Peyer's patch (tissue), 4 donors: ENCODE data around the gene BPIFB6. TPM values are rescaled to one million over a fixed set of nuclear protein-coding genes. Genes with fewer than 3 reads are reported as not detected.

Experiments
- DNase-seq, 3 donors: peaks; one replicate each; pipeline ENCODE4 v3.0.0-alpha.2; 2017 to 2019
- H3K27ac ChIP-seq, 4 donors: fragments of 200-600 bp; sonication (generic); one replicate each; pipeline ENCODE4 v1.5.1; 2016 to 2019
- H3K27me3 ChIP-seq, 2 donors: fragments of 200-600 bp; sonication (generic); one replicate each; pipeline ENCODE4 v1.5.1; 2019
- H3K36me3 ChIP-seq, 3 donors: fragments of 200-600 bp; sonication (generic); one replicate each; pipeline ENCODE4 v1.5.1; 2016 to 2019
- H3K4me1 ChIP-seq, 4 donors: fragments of 200-600 bp; sonication (generic); one replicate each; pipeline ENCODE4 v1.5.1; 2016 to 2019
- H3K4me3 ChIP-seq, 4 donors: fragments of 200-600 bp; sonication (generic); 1 replicate in 3 of 4; 2 replicates in 1 of 4; pipeline ENCODE4 v1.5.1; 2016 to 2019; ENCODE audit warnings: mild to moderate bottlenecking in 1 of 4
- H3K9me3 ChIP-seq, 4 donors: fragments of 200-600 bp; sonication (generic); one replicate each; pipeline ENCODE4 v1.5.1; 2016 to 2019; ENCODE audit warnings: mild to moderate bottlenecking in 1 of 4
- CTCF ChIP-seq, 6 experiments: fragments of 450-650 bp in 4 of 6; fragments of 200-600 bp in 2 of 6; sonication (generic) in 1 of 6; IDR thresholded peaks; one replicate each; pipeline ENCODE4 v1.5.1; 2017 to 2019; ENCODE audit warnings: antibody characterized with exemption in 6 of 6, mild to moderate bottlenecking in 3 of 6, moderate library complexity in 1 of 6
- POLR2A ChIP-seq, 2 donors: fragments of 450-650 bp; IDR thresholded peaks; one replicate each; pipeline ENCODE4 v1.5.1; 2017; ENCODE audit warnings: antibody characterized with exemption in 2 of 2, mild to moderate bottlenecking in 2 of 2, moderate library complexity in 2 of 2
- total RNA-seq, 4 donors: library from RNA; depleted of rRNA; stranded (reverse); fragments of >200 nt; gene quantifications; one replicate each; pipeline ENCODE4 v1.1.0, GENCODE V29; 2016

The BPIFB6 gene
- total RNA-seq, 4 donors from 2014 or later: not detected

- Histone ChIP-seq H3K27me3 (no peaks in the 10 kb centered on the region), H3K4me3 (no peak overlapping the region), H3K4me1 (no peaks in the 10 kb centered on the region), H3K9me3 (no peaks in the 10 kb centered on the region), H3K27ac (no peak overlapping the region), H3K36me3 (no peaks in the 10 kb centered on the region)
- no peak for DNase-seq
- TF ChIP-seq POLR2A (IDR thresholded peaks at IDR 0.05) (no peak), CTCF (IDR thresholded peaks at IDR 0.05) (no peak)
Observed at GRCh38 chr20:33022694-33023438, 8.6 kb upstream of the BPIFB6 start.

- Histone ChIP-seq H3K9me3 (no peaks in the 10 kb centered on the region), H3K4me1 (no peaks in the 10 kb centered on the region), H3K27me3 (no peaks in the 10 kb centered on the region), H3K27ac (no peak overlapping the region), H3K4me3 (no peak overlapping the region), H3K36me3 (no peaks in the 10 kb centered on the region)
- TF ChIP-seq POLR2A (IDR thresholded peaks at IDR 0.05) (no peak), CTCF (IDR thresholded peaks at IDR 0.05) (no peak)
- no peak for DNase-seq
Observed at GRCh38 chr20:33023439-33024242, 7.8 kb upstream of the BPIFB6 start.

DNA sequence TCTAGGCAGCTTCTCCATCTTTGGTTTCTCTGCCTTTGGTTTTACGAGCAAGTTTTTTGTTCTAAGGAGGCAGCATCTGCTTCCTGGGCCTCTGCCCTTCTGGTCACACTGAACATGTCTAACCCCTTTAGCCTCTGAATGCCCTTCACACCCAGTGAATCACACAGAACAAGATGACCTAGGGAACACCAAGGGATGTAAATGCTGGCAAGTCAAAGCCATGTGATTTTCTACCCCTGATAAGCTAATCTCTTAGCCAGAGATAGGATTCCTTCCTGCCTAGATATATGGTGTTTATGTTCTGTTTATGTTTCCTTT, 7.2 kb upstream of the BPIFB6 start:
- H3K27ac ChIP-seq: no peak overlapping the region
- TF ChIP-seq CTCF (IDR thresholded peaks at IDR 0.05) (no peak), POLR2A (IDR thresholded peaks at IDR 0.05) (no peak)

DNA sequence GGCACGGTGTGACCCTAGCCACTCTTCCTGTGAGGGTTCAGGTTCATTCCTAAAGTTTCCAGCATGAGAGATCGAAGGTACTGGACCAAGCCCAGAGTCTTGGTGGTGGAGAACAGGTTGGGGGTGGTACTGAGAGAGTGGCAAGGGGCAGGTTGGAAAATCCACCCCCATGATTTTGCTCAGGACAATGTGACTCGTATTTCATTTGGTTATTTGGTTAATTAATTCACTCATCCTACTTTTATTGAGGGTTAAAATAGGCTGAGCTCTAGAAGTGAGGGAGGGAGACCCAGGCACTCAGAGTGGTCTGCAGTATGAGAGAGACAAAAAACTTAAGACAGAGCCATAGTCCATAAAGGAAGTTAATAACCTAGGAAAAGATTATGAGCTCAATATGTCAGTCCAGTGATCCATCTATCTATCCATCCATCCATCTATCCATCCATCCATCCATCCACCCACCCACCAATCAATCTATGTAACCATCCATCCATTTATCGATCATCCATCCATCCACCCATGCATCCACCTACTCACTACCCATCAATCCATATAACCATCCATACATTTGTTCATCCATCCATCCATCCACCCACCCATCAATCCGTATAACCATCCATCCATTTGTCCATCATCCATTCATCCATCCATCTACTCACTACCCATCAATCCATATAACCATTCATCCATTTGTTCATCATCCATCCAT, 6.7 kb upstream of the BPIFB6 start:
- no peaks in the 10 kb centered on the region for H3K36me3 ChIP-seq
- no peaks in the 10 kb centered on the region for H3K27me3 ChIP-seq
- no peaks in the 10 kb centered on the region for H3K4me1 ChIP-seq
- H3K9me3 ChIP-seq: no peaks in the 10 kb centered on the region
- no peak overlapping the region for H3K4me3 ChIP-seq
- no peak for DNase-seq
- no peak overlapping the region for H3K27ac ChIP-seq
- no peak for TF ChIP-seq POLR2A (IDR thresholded peaks at IDR 0.05)
- TF ChIP-seq CTCF (IDR thresholded peaks at IDR 0.05): no peak

More for the DNA sequence above, 7.2 kb upstream of the BPIFB6 start:
- no peak overlapping the region for H3K4me3 ChIP-seq
- no peaks in the 10 kb centered on the region for H3K9me3 ChIP-seq
- no peaks in the 10 kb centered on the region for H3K27me3 ChIP-seq
- H3K4me1 ChIP-seq: no peaks in the 10 kb centered on the region
- H3K36me3 ChIP-seq: no peaks in the 10 kb centered on the region
- DNase-seq: no peak

DNA sequence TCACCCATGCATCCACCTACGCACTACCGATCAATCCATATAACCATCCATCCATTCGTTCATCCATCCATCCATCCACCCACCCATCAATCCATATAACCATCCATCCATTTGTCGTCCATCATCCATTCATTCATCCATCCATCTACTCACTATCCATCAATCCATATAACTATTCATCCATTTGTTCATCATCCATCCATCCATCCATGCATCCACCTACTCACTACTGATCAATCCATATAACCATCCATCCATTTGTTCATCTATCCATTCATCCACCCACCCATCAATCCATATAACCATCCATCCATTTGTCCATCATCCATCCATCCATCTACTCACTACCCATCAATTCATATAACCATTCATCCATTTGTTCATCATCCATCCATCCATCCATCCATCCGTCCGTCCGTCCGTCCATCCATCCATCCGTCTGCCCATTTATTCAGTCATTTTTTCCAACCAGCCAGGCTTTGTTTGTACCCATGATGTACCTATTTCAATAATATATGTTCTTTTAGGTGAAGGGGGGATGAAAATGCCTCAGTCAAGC, 6.1 kb upstream of the BPIFB6 start:
- no peak overlapping the region for H3K27ac ChIP-seq
- no peaks in the 10 kb centered on the region for H3K4me1 ChIP-seq
- H3K4me3 ChIP-seq: no peak overlapping the region
- TF ChIP-seq CTCF (IDR thresholded peaks at IDR 0.05): no peak
- no peak for TF ChIP-seq POLR2A (IDR thresholded peaks at IDR 0.05)
- no peaks in the 10 kb centered on the region for H3K9me3 ChIP-seq
- no peak for DNase-seq
- no peaks in the 10 kb centered on the region for H3K36me3 ChIP-seq
- H3K27me3 ChIP-seq: no peaks in the 10 kb centered on the region
